DMS 273 treated with DMSO at 0.1 percent for 48 hours (cell line): ENCODE measurements around the gene TTLL4.

Experiments
- DNase-seq: peaks from one replicate; lab custom pipeline; 2025; lab: John Stamatoyannopoulos, UW

The TTLL4 gene

DNA sequence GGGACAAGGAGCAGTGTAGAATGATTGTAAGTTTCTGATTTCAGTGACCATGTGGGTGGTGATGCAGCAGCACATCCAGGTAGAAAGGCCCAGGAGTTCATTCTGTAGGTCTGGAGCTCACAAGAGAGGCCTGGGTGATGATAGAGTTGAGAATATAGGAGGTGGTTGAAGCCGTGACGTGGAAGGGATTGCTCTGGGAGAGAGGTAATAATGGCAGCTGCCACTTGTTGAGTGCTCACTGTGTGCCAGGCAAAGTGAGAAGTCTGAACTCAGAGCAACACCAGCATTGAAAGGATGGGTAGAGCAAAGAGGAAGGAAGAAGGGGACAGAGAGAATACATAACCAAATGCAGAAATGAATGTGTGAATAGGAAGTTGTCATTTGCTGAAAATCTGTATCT is 3.3 kb downstream of the TTLL4 start:
- no peak for DNase-seq

DNA sequence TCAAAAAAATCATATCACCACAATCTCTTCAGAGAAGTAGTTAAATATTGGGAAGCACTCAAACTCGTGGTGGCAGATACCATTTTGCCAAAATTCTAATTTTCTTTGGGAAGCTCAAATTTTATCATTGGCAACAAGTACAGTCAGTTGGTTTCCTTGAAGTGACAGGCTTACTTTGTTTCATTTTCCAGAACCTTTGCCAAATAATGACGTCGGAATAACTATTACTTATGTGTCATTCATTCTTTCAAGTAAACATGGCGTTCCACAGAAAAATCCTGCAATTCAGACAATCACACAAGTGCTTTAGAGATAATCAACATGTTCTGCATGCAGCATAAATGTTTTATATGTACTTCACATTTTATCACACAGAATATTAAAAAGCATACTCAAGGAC is 5.4 kb downstream of the TTLL4 start:
- DNase-seq, result no peak

DNA sequence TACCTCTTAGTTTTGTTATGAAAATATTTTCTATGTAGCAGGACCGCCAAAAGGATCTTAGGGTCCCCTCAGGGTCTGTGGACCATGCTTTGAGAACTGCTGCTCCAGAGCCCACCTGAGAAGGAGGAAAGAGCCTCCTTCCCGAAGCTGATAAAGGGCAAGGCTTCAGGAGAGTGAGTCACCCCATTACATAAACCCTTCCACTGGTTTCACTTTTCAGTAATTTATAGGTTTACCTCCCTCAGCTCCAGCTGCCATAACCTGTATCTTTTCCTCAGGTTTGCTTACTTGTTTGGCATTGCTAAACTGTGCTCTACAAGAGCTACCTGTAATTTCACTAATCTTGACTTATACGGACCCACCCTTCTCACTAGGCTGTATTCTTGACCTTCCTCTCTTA is 6.6 kb downstream of the TTLL4 start:
- no peak for DNase-seq

DNA sequence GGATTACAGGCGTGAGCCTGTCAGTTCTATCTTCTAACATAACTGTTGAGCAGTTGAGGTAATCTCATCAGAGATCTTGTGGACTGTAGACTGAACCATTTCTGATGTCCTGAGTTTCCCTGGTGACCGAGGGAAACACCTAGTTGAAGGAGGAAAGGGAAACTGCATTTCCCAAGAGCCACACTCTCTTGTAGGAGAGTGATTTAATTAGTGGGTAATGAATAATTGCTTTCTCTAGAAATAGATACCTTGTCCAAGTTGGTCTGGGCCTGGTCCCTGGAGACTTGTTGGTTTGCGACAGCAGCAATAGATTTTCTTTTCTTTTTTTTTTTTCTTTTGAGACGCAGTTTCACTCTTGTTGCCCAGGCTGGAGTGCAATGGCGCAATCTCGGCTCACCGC is 7.4 kb downstream of the TTLL4 start:
- no peak for DNase-seq

DNA sequence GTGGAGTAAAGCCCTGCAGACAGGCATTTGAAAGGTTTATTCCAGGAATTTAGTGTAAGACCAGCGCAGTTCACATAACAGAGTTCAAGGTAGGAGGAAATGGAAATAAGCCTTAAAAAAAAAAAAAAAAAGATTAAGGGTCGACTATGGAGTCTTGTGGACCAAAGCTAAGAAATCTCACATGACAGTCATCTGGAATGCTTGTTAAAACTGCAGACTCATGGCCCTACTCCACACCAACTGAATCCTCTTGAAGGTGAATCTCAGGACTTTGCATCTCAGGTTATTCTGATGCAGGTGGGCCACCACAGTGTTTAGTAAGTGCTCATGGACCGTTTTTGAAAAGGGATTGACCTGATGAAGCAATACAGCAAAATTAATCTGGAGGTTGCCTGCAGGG is 8.8 kb downstream of the TTLL4 start:
- DNase-seq, result no peak

DNA sequence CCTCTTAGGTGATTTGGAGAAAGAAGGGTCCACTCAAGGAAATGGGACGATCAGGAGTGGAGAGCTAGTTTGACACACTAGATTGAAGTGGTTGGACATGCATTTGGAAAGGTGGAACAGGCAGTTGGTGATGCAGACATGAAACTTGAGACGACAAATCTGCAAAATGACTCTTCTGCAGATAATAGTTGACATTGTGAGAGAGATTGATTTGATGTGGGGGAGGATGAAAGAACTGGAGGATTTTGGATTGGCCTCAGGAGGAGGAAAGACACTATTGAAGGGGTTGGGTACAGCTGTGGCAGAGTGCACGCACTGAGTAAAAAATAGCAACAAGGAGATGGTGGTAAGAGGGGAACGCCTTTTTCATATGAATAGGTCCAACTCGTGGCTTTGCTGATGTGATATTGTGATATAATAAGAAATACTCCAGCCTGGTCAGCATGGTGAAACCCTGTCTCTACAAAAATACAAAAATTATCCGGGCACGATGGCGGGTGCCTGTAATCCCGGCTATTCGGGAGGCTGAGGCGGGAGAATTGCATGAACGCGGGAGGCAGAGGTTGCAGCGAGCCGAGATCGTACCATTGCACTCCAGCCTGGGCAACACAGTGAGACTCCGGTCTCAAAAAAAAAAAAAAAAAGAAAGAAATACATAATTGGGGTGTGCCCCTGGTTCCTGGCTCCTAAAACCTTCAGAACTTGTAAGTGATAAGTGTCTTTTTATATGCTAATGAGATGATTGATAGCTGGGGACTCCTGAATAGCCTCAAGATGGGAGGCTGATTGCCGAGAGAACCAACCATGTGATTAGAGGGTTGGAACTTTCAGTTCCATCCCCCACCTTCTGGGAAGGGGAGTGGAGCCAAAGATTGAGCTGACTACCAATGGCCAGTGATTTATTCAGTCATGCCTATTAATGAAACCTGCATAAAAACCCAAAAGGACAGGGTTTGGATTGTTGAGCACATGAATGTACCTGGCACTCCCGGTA is 9.7 kb downstream of the TTLL4 start:
- no peak for DNase-seq

DNA sequence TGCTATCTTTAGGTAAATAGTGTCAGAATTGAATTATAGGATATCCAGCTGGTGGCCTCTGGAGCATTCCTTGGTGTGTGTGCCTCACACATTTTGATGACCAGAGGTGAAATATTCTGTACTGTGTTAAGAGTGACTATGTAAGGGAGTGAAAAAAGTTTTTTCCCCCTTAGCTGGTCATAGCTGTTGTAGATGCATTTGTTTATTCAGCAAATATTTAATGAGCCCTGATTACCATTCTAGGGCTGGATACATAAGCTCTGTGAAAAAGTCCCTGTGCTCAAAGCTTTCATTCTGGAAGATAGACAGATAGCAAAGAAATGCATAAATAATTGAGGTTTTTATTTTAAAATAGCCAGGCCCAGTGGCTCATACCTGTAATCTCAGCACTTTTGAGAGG is 10.9 kb downstream of the TTLL4 start:
- no peak for DNase-seq

DNA sequence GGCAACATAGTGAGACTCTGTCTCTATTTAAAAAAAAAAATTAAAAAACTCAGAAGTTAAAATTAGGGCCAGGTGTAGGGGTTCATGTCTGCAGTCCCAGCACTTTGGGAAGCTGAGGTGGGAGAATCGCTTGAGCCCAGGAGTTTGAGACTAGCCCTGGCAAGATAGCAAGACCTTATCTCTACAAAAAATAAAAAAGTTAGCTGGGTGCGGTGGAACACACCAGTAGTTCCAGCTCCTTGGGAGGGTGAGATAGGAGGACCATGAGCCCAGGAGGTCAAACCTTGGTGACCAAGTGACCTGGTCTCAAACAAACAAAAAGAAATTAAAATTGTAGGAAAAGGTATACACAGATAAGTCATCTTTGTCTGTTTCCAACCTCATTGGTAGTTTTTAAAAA is 11.3 kb downstream of the TTLL4 start:
- DNase-seq, result no peak

DNA sequence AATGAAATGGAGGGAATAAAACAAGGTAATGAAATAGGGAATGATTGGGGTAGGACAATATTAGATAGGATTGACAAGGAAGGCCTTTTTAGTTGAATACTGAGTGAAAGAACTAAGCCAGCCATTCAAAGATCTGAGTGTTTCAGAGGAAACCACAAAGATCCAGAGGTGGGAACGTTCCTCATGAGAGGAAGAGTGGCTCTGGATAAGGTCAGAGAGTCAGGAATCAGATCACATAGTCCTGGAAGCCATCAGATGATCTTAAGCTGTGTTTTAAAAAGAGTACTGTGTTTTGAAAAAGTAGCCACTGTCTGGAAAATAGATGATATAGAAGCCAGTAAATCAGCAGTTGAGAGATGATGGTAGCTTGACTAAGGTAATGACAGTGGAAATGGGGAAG is 11.8 kb downstream of the TTLL4 start:
- no peak for DNase-seq

DNA sequence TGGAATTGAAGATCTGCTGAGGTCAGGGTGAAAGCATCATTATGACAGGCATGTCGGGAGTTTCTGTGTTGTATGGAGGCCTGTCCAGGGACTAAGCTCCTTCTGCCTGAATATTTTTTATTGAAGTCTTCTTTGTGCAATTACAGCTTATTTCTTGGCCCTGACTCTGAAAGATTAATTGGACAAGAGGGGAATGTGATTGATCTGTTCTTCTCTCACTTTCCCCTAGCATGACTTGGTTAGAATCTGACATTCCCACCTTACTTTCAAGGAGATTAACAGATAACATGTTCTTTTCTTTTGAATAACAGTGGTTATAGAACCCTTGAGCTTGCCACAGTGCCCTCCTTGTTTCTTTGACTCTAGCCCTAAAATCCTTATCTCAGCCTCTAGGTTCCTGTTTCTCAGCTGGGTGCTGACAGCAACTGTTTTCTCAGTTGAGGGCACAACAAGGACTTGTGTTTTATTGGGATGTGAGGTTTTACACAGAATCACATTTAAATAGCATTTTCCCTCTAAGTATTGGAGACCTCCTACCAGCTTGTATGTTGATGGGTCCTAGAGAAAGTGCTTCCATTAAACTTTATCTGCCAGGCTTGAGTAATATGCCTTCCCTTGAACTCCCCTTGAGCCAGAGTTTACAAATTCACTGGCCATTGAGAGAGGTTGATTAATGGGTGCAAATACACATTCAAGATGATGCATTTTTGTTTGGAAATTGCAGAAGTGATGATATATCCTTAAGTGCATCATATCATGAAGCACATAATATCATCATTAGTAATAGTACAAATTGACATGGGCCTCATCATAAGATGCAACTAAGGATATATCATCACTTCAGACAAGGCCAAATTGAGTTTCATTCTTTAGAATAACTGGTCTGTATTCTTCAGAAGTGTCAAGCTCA is 12.5 kb downstream of the TTLL4 start:
- DNase-seq, result no peak

DNA sequence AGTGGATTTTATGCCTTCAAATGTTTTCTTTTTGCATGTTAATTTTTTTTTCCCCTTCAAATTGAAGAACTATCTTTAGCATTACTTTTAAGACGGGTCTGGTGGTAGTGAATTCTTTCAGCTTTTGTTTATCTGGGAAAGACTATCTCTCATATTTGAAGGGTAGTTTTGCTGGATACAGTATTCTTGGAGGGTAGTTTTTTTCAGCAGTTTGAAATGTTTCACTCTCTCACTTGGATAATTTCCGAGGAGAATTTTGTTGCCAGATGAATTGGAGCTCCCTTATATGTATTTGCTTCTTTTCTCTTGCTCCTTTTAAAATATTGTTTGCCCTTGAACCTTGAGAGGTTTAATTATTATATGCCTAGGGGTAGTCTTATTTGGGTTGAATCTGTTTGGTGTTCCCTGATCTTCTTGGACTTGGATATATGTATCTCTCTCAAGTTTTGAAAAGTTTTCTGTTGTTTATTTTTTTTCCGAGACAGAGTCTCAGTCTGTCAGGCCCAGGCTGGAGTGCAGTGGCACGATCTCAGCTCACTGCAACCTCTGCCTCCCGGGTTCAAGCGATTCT is 15.5 kb downstream of the TTLL4 start:
- no peak for DNase-seq

DNA sequence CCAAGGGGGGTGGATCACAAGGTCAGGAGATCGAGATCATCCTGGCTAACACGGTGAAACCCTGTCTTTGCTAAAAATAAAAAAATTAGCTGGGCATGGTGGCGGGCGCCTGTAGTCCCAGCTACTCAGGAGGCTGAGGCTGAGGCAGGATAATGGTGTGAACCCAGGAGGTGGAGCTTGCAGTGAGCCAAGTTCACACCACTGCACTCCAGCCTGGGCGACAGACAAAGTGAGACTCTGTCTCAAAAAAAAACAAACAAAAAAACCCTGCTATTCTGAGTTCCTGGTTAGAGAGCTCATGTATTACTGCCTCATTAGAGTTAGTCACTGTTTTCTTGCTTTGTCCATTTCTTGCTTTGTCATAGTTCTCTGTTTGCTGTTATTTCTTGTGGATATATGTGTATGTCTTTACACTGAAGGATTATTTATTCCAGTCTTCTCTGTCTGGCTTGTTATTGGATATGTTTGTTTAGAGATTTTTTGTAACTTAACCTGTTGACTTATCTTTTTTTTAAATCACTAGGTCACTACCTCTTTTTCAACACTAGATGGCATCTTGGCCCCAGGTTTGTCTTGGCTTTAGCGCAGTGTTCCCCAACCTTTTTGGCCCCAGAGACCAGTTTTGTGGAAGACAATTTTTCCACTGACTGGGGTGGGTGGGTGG is 17.0 kb downstream of the TTLL4 start:
- DNase-seq, result peak; percentile 9

DNA sequence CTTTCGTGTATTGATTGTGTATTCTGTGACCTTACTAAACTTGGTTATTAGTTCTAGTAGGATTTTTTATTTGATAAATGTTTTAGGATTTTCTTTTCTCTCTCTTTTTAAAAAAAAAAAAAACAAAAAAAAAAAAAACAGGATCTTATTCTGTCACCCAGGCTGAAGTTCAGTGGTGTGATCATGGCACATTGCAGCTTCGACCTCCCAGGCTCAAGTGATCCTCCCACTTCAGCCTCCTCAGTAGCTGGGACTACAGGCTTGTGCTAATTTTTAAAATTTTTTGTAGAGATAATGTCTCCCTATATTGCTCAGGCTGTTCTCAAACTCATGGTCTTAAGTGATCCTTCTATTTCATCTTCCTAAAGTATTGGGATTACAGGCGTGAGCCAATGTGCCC is 19.0 kb downstream of the TTLL4 start:
- DNase-seq, result no peak

DNA sequence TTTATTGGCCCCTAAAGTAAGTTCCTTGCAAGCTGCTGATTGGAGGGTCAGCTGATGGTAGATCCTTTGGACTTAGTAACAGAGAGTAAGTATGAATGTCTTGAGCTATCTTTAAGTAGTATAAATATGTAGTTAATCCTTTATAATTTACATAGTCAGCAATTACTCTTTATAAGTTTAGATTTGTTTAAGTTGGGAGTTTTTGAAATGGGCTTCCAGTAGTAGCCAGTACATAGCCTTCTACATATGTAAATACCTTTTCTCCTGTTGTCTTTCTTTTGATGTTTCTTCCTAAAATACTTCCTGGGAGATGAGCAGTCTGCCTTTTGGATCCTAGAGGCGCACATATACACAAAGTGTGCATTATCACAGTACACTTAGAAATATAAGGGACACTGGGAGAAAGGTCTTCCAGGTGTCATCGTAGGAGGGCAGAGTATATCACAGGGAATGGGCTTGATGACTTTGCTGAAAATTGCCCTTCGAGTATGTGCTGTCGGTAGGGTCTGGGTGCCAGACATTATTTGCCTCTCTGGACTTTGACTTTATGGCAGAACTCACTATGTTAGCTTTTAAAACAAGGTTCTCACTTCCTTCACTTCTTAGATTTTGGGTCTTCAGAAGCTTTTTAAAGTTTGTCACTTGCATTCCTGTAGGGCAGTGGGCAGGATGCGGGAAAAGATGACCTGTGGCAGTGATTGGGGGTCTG is 21.6 kb downstream of the TTLL4 start:
- no peak for DNase-seq

DNA sequence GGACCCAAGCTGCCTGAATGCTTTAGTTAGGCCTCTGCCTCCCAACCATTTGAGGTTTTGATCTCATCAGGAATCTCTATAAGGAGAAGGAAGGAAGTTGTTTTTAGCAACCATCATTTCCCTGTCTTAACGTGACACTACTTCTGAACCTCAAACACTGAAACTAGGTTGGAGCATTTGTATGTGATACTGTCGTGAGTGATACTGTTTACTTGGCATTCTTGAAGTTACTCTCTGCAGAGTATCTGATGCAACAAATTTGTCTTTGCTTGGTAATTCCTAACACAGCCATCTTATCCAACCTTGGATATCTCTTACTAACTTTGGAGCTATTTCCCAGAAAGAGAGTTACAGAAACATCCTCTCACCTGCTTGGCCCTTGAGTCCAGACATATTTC is 22.1 kb downstream of the TTLL4 start:
- DNase-seq, result no peak

DNA sequence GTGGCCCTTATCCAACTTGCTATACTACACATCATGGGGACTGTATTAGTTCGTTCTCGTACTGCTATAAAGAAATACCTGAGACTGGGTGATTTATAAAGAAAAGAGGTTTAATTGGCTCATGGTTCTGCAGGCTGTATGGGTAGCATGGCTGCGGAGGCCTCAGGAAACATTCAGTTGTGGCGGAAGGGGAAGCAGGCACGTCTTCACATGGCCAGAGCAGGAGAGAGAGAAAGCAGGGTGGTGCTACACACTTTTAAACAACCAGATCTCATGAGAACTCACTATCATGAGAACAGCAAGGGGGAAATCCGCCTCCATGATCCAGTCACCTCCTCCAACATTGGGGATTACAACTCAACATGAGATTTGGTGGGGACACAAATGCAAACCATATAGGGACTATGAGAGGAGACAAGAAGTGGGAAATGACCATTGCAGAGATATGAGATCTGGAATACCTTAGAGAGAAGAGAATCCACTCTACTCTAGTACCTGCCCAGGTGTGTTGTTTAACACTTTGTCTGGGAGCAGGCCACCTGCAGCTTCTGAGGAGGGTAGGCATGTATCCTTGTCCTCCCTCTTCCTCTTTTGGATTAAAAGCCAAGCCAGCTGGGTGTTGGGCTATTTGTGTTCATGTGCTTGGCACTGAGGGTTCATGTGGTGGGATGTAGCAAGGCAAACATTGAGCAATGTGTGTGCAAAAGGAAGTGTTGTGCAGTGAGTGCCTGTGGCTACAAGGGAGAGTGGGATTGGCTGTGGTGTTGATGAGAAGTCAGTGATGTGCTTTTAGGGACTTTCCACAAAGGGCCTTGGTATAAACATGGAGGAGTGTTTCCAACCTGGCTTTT is 22.8 kb downstream of the TTLL4 start:
- no peak for DNase-seq

DNA sequence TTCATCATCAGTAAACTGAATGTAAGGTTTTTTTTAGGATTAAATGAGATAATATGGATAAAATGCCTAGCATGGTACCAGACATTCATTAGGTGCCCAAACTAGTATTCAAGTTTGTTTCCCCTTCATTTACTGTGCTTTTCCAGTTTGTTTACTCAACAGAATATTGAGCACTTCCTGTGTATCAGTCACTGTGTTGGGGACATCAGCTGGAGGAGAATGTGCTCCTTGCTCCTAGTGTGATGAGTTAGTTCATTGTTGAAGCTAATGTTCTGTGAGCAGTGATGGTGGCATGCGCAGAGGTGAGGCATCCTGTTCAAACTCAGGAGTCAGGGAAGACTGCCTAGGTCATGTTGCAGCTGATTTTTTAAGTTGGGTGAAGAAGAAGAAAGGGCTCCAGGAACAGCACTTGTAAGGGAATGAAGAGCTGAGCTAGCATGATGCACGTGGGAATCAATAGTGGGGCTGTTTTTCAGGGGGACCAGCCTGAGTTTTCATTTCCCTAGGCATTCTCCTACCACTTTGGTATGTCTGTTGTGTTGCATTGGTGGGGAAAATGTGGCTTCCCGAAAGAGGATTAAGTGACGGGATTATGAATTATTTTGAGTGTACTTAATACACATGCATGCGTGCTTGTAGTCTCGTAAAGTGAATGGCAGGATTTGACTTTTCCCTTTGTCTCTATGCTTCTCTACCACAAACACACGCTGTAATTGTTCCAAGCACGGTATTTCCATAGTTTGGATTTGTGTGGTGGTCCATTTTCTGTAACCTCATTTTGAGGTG is 23.7 kb downstream of the TTLL4 start:
- no peak for DNase-seq

DNA sequence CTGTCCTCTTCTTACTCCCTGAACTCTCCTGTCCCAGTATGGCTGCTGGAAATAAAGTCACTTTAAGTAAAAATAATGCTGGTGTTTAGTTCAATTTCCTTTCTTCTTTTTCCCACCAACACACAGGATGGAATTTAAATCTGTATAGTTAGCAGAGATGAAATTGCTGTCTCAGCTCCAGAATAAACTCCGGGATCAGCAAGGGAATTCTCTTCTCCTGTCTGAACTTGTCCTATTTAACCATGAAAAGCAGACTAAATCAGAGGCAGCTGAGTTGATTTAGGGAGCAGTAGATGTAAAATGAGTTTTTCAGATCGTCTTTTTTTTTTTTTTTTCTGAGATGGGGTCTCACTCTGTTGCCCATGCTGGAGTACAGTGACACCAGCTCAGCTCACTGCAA is 25.9 kb downstream of the TTLL4 start:
- no peak for DNase-seq

DNA sequence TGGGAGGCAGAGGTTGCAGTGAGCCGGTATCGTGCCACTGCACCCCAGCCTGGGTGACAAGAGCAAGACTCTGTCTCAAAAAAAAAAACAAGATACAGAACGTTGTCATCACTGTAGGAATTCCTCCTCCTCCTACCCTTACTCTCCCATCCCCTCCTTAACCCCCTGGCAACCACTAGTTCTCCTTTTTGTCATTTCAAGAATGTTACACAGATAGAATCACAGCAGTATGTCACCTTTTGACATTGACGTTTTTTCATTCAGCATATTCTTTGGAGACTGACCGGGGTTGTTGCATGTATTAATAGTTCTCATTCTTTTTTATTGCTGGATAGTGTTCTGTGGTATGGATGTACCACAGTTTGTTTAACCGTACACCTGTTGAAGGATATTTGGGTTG is 32.4 kb downstream of the TTLL4 start:
- no peak for DNase-seq

DNA sequence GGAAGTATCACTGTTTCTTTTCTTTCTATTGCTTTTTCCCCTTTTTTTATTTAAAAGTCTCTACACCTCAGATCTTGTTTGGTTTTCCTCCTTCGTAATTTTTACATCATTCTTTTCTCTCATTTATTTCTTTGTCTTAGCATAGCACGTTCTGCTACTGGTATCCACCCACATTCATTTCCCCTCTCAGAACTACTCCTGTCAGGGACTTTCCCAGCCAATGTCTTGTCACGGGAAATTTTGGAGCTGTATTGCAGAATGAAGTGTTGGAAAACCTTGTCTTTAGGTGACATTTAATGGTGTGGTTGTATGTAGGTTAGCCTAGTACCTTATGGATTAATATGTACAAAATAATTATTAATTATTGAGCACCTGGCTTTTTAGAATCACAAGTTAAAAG is 34.0 kb downstream of the TTLL4 start:
- no peak for DNase-seq
